ENCODE results near the gene TAF6.
A peak's percentile ranks its signal among the peaks of the same experiment; 100 is the strongest.

The TAF6 gene

GRCh38 chr7:100119072-100119969 is at the start of gene TAF6, which contains the start of gene CNPY4:
Gene TAF6, minus strand, starts transcription at chr7:100119358. Its CDS starts 5,149 bp downstream, at chr7:100114209.
Gene CNPY4, plus strand, starts transcription at chr7:100119634. Its CDS starts 111 bp downstream, at chr7:100119745.
- DNase-seq (ENCODE audit: low read depth) = peak; percentile 86

GRCh38 chr7:100167912-100168323 is 48.8 kb upstream of the TAF6 start:
- no peak for DNase-seq (ENCODE audit: low read depth)

GRCh38 chr7:100166970-100167911 is 48.1 kb upstream of the TAF6 start:
- no peak for DNase-seq (ENCODE audit: low read depth)

- no peak for DNase-seq (ENCODE audit: low read depth)
Measured at GRCh38 chr7:100166317-100166940, 47.3 kb upstream of the TAF6 start.

- no peak for DNase-seq (ENCODE audit: low read depth)
Measured at GRCh38 chr7:100163871-100164270, 44.7 kb upstream of the TAF6 start.

- DNase-seq (ENCODE audit: low read depth) = no peak
Measured at GRCh38 chr7:100163006-100163531, 43.9 kb upstream of the TAF6 start.

GRCh38 chr7:100160067-100160466 is 40.9 kb upstream of the TAF6 start:
- DNase-seq (ENCODE audit: low read depth) = no peak

GRCh38 chr7:100159099-100159623 is 40.0 kb upstream of the TAF6 start:
- no peak for DNase-seq (ENCODE audit: low read depth)

- DNase-seq (ENCODE audit: low read depth) = peak; percentile 78
Measured at GRCh38 chr7:100158229-100159098, 39.3 kb upstream of the TAF6 start, which contains the start of gene TRAPPC14. Gene TRAPPC14, minus strand, starts transcription at chr7:100158723. Its CDS starts 224 bp downstream, at chr7:100158499.

- DNase-seq (ENCODE audit: low read depth) = no peak
Measured at GRCh38 chr7:100157334-100158228, 38.4 kb upstream of the TAF6 start.

- no peak for DNase-seq (ENCODE audit: low read depth)
Measured at GRCh38 chr7:100157069-100157333, 37.8 kb upstream of the TAF6 start.

GRCh38 chr7:100156331-100157068 is 37.3 kb upstream of the TAF6 start:
- no peak for DNase-seq (ENCODE audit: low read depth)

GRCh38 chr7:100155553-100156317 is 36.6 kb upstream of the TAF6 start:
- no peak for DNase-seq (ENCODE audit: low read depth)

GRCh38 chr7:100154651-100155491 is 35.7 kb upstream of the TAF6 start:
- no peak for DNase-seq (ENCODE audit: low read depth)

- DNase-seq (ENCODE audit: low read depth) = no peak
Measured at GRCh38 chr7:100153708-100154535, 34.8 kb upstream of the TAF6 start.

- no peak for DNase-seq (ENCODE audit: low read depth)
Measured at GRCh38 chr7:100152937-100153666, 33.9 kb upstream of the TAF6 start.

All from CMK (cell line).